Endothelial cell of umbilical vein (primary cell): ENCODE results near the gene OPA1. TPM values are rescaled to one million over a fixed set of nuclear protein-coding genes. Genes with fewer than 3 reads are reported as not detected.

Source experiments
- BruUV-seq: library from RNA; stranded (reverse); fragments of 400-500 nt; replicated peaks from 2 replicates; lab custom pipeline; 2021; lab: Mats Ljungman, UMichigan
- CTCF ChIA-PET: fragments of 300-600, 350-600 bp; sonication (Branson Sonifier 250); formaldehyde crosslinking; loops from one replicate; lab custom pipeline; 2021; ENCODE audit warnings: antibody characterized with exemption, inconsistent platforms; lab: Charles Lee
- POLR2A ChIA-PET: fragments of 300-600, 350-600 bp; sonication (Branson Sonifier 250); formaldehyde crosslinking; loops from one replicate; lab custom pipeline; 2021; ENCODE audit warnings: antibody characterized with exemption, inconsistent platforms; lab: Charles Lee
- DNase-seq: peaks from one replicate; pipeline ENCODE4 v3.0.0-alpha.2; 2011; ENCODE audit warnings: low read depth, low spot score
- FAIRE-seq: peaks from 2 replicates; lab custom pipeline; 2011; peaks lifted over from hg19 to GRCh38; lab: Jason Lieb, UNC
- H2AFZ ChIP-seq: 2 replicates; pipeline ENCODE4 v1.6.0; 2012; ENCODE audit warnings: low read depth, low read length, control low read depth, inconsistent platforms
- H3K27ac ChIP-seq: 2 replicates; pipeline ENCODE4 v1.5.1; 2011; ENCODE audit warnings: low read depth, mild to moderate bottlenecking, control low read depth, low read length, moderate library complexity; ENCODE audit not compliant: insufficient read depth
- H3K27me3 ChIP-seq, 2 experiments: 2 replicates each; pipeline versions ENCODE4 v1.6.0 to v1.6.1; 2011; ENCODE audit warnings: low read length in 2 of 2, mixed read lengths in 1 of 2; ENCODE audit not compliant: control insufficient read depth in 2 of 2, insufficient read depth in 2 of 2
- H3K36me3 ChIP-seq, 2 experiments: 2 replicates in 1 of 2; 3 replicates in 1 of 2; pipeline ENCODE4 v1.5.1; 2011; ENCODE audit warnings: low read length in 2 of 2, mild to moderate bottlenecking in 1 of 2, moderate library complexity in 1 of 2; ENCODE audit not compliant: control insufficient read depth in 2 of 2, insufficient read depth in 2 of 2; ENCODE audit errors: extremely low read depth in 1 of 2
- H3K4me1 ChIP-seq: 3 replicates; pipeline ENCODE4 v1.5.1; 2011; ENCODE audit warnings: mild to moderate bottlenecking, low read length; ENCODE audit not compliant: control insufficient read depth, insufficient read depth; ENCODE audit errors: extremely low read depth
- H3K4me2 ChIP-seq: 2 replicates; pipeline ENCODE4 v1.6.1; 2011; ENCODE audit warnings: low read length, control low read depth, mixed read lengths; ENCODE audit not compliant: insufficient read depth
- H3K4me3 ChIP-seq, 3 experiments: fragments of 200-600 bp in 1 of 3; sonication (generic), shearing (Covaris generic) in 1 of 3; replicated peaks in 1 of 3; 2 replicates each; pipeline ENCODE4 v1.5.1; 2011 to 2016; ENCODE audit warnings: control low read depth in 3 of 3, low read length in 3 of 3, mild to moderate bottlenecking in 2 of 3, inconsistent platforms in 1 of 3, low read depth in 1 of 3, moderate library complexity in 1 of 3; ENCODE audit not compliant: insufficient read depth in 1 of 3
- H3K79me2 ChIP-seq: 2 replicates; pipeline ENCODE4 v1.6.0; 2012; ENCODE audit warnings: low read length, inconsistent platforms; ENCODE audit not compliant: control insufficient read depth, insufficient read depth
- H3K9ac ChIP-seq: replicated peaks from 2 replicates; pipeline ENCODE3; 2011; ENCODE audit warnings: low read length, control low read depth; ENCODE audit not compliant: insufficient read depth; ENCODE audit errors: extremely low read depth
- H3K9me1 ChIP-seq: replicated peaks from 3 replicates; pipeline ENCODE4 v1.6.0; 2011; ENCODE audit warnings: mild to moderate bottlenecking, low read length; ENCODE audit not compliant: control insufficient read depth, insufficient read depth; ENCODE audit errors: extremely low read depth
- H3K9me3 ChIP-seq: replicated peaks from 2 replicates; pipeline ENCODE4 v1.5.1; 2012; ENCODE audit warnings: low read length, inconsistent platforms; ENCODE audit not compliant: control insufficient read depth, insufficient read depth
- H4K20me1 ChIP-seq: replicated peaks from 2 replicates; pipeline ENCODE3; 2011; ENCODE audit warnings: mild to moderate bottlenecking, low read length; ENCODE audit not compliant: control insufficient read depth, insufficient read depth; ENCODE audit errors: extremely low read depth
- EZH2 ChIP-seq: IDR thresholded peaks from 2 replicates; pipeline ENCODE4 v1.6.1; 2012; ENCODE audit warnings: borderline replicate concordance, low read depth, mild to moderate bottlenecking, moderate library complexity, low read length, inconsistent platforms; ENCODE audit not compliant: severe bottlenecking
- FOS ChIP-seq: IDR thresholded peaks from 2 replicates; pipeline ENCODE4 v1.6.1; 2011; ENCODE audit warnings: mild to moderate bottlenecking, low read length, moderate library complexity, borderline replicate concordance; ENCODE audit not compliant: insufficient read depth
- GATA2 ChIP-seq: IDR thresholded peaks from 2 replicates; pipeline ENCODE4 v1.7.0; 2011; ENCODE audit warnings: low read depth, mild to moderate bottlenecking, moderate library complexity, mixed read lengths, low read length; ENCODE audit not compliant: insufficient read length, insufficient read depth
- MYC ChIP-seq: IDR thresholded peaks from one replicate; pipeline ENCODE4 v1.6.1; 2011; ENCODE audit warnings: mild to moderate bottlenecking, low read depth, low read length
- POLR2A ChIP-seq: IDR thresholded peaks from 2 replicates; pipeline ENCODE4 v1.6.1; 2012; ENCODE audit warnings: low read depth, mild to moderate bottlenecking, control low read depth, low read length
- POLR2AphosphoS5 ChIP-seq: IDR thresholded peaks from 2 replicates; pipeline ENCODE4 v1.6.1; 2012; ENCODE audit warnings: low read depth, mild to moderate bottlenecking, control low read depth, low read length, moderate library complexity; ENCODE audit not compliant: insufficient read depth
- dilution Hi-C: fragments of 300-500 bp; cut with MboI; formaldehyde crosslinking; loops from one replicate; pipeline ENCODE4 v1.15.0; 2019; ENCODE audit warnings: low sequenced_read_pairs; ENCODE audit not compliant: extremely low pct_ligation_motif_present
- intact Hi-C: fragments of 100-400 bp; cut with micrococcal nuclease; formaldehyde crosslinking; loops from one replicate; pipeline ENCODE4 v1.10.0; 2022
- polyA plus RNA-seq, 4 experiments: library from polyadenylated mRNA; depleted of rRNA in 3 of 4; stranded (reverse) in 3 of 4; unstranded in 1 of 4; fragments of >200 nt; gene quantifications; 2 replicates each; pipeline versions ENCODE4 v1.2.1 to v1.2.3, GENCODE V29; 2011 to 2012; ENCODE audit warnings: missing spikeins in 1 of 4
- total RNA-seq: library from RNA; stranded (reverse); gene quantifications from 2 replicates; pipeline ENCODE4 v1.2.3, GENCODE V29; 2021
- TF ChIP-seq, protein P1 (sequence below): IDR thresholded peaks from 2 replicates; pipeline ENCODE4 v1.6.1; 2011; ENCODE audit not compliant: insufficient read depth, insufficient read length
- TF ChIP-seq, protein P2 (sequence below), 2 donors: IDR thresholded peaks; 1 replicate in 1 of 2; 2 replicates in 1 of 2; pipeline ENCODE4 v1.5.1; 2011; ENCODE audit warnings: low read length in 2 of 2, mild to moderate bottlenecking in 2 of 2, moderate library complexity in 2 of 2, control low read depth in 1 of 2, inconsistent platforms in 1 of 2, low read depth in 1 of 2; ENCODE audit not compliant: insufficient read depth in 1 of 2; ENCODE audit errors: extremely low read depth in 1 of 2

The OPA1 gene
- total and polyA plus RNA-seq, 2 donors (not counting 3 experiments of a cell fraction or from before 2014, with no cell fraction given) = 10.0 to 62.0 TPM

DNA sequence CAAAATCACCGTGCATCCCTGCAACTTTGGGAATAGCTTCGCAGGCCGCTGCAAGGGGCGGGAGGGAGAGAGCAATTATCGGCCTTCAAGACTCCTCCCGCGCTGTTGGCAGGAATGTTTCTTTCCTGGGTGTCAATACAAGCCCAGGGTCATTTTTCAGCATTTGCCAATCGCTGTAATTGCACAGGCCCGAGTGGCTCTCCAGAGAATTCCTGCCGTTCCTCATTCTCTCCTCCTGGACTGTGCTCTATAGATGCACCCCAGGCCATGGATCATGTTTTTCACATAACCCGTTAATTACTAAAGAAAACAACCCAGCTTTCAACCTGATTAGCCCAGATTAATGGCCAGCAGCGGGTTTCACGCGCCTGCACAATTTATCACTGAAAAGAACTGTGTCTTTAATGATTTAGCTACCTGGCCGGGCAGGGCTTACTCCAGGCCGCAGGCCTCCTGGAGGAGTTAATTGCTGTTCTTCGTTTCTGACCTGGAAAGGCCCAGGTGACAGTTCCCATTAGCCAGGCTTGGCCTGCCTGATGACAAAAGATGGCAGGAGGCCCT lies 144.3 kb downstream of the OPA1 start:
- DNase-seq = no peak
- H3K27ac ChIP-seq = no peak overlapping the region
- POLR2A ChIA-PET = no interaction called here
- no TSS peak for BruUV-seq
- no peak for FAIRE-seq
- H2AFZ ChIP-seq = no peak overlapping the region
- no peak overlapping the region for H3K4me2 ChIP-seq
- H3K27me3 ChIP-seq = peaks cover 2 to 3% of the 10 kb centered on the region in 2 experiments
- dilution Hi-C loops = no loop called here
- no peaks in the 10 kb centered on the region for H3K4me1 ChIP-seq
- no peaks in the 10 kb centered on the region for H3K79me2 ChIP-seq
- no peaks in the 10 kb centered on the region for H4K20me1 ChIP-seq
- CTCF ChIA-PET = interaction anchor here (1.2 kb wide), 1 partner anchor 9 kb away, joined by 3 read pairs; no protein-coding TSS in a partner anchor
- no peaks in the 10 kb centered on the region for H3K9me3 ChIP-seq
- H3K36me3 ChIP-seq = no peaks in the 10 kb centered on the region
- H3K4me3 ChIP-seq = no peak overlapping the region
- TF ChIP-seq EZH2 = no peak
- no peak for TF ChIP-seq POLR2AphosphoS5
- no peak for TF ChIP-seq GATA2
- TF ChIP-seq MYC = no peak
- TF ChIP-seq POLR2A = no peak
- no peak for TF ChIP-seq FOS
- TF ChIP-seq, protein P1, sequence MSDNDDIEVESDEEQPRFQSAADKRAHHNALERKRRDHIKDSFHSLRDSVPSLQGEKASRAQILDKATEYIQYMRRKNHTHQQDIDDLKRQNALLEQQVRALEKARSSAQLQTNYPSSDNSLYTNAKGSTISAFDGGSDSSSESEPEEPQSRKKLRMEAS = no peak
- TF ChIP-seq, protein P2, sequence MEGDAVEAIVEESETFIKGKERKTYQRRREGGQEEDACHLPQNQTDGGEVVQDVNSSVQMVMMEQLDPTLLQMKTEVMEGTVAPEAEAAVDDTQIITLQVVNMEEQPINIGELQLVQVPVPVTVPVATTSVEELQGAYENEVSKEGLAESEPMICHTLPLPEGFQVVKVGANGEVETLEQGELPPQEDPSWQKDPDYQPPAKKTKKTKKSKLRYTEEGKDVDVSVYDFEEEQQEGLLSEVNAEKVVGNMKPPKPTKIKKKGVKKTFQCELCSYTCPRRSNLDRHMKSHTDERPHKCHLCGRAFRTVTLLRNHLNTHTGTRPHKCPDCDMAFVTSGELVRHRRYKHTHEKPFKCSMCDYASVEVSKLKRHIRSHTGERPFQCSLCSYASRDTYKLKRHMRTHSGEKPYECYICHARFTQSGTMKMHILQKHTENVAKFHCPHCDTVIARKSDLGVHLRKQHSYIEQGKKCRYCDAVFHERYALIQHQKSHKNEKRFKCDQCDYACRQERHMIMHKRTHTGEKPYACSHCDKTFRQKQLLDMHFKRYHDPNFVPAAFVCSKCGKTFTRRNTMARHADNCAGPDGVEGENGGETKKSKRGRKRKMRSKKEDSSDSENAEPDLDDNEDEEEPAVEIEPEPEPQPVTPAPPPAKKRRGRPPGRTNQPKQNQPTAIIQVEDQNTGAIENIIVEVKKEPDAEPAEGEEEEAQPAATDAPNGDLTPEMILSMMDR (IDR thresholded peaks at IDR 0.05; ENCODE audit: extremely low read depth in 1 of 2, insufficient read depth in 1 of 2, low read depth in 1 of 2, low read length in 2 of 2) = no peak
- no peaks in the 10 kb centered on the region for H3K9me1 ChIP-seq
- H3K9ac ChIP-seq = no peak overlapping the region
- intact Hi-C loops = no loop called here
